ENCODE results near the gene FRMD3. TPM values are rescaled to one million over a fixed set of nuclear protein-coding genes. Genes with fewer than 3 reads are reported as not detected.

The FRMD3 gene
- total RNA-seq, 1 experiment from 2014 or later = 14.5 TPM

DNA sequence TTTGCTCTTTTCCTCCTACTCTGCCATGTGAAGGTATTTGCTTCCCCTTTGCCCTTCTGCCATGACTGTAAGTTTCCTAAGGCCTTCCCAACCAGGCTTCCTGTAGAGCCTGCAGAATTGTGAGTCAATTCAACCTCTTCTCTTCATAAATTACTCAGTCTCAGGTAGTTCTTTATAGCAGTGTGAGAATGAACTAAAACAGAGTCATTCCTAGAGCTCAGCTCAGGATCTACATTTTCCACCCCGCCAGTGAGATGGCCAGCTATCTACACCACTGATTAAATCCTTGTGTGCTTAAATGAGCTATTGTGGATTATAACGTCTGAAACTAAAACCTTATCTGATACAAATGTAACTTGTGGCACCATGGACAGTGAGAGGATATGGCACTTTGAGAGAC is 55.0 kb downstream of the FRMD3 start:
- CTCF ChIA-PET = no interaction called here
- no peak overlapping the region for H3K27ac ChIP-seq (ENCODE audit: low read length)
- no peak overlapping the region for H3K4me3 ChIP-seq (ENCODE audit: low read depth in 2 of 2, low read length in 2 of 2)
- peaks cover 4% of the 10 kb centered on the region; the same call in 1 of the 2 replicates for H3K9me3 ChIP-seq (ENCODE audit: control insufficient read depth, insufficient read depth, low read depth, low read length)
- in situ Hi-C loops (cut with HindIII; ENCODE audit: low pct_unique_long_range_greater_than_20kb, low sequenced_read_pairs) = no loop called here
- TF ChIP-seq SIN3A (IDR thresholded peaks at IDR 0.05; ENCODE audit: borderline replicate concordance, insufficient read depth, low read depth, low read length) (no peak), POLR2AphosphoS5 (IDR thresholded peaks at IDR 0.05; ENCODE audit: low read depth, low read length) (no peak)
- BruUV-seq (replicated peaks) = no TSS peak
- intact Hi-C loops (cut with micrococcal nuclease; ENCODE audit: unreplicated experiment) = no loop called here
- no peaks in the 10 kb centered on the region for H3K36me3 ChIP-seq (ENCODE audit: control insufficient read depth, insufficient read depth, low read length)
- ATAC-seq (no peak), DNase-seq (ENCODE audit: low read depth, low spot score) (no peak)
- POLR2A ChIA-PET = no interaction called here
- H3K4me1 ChIP-seq (ENCODE audit: control insufficient read depth, insufficient read depth, low read length) = no peaks in the 10 kb centered on the region
- no peaks in the 10 kb centered on the region for H3K27me3 ChIP-seq (ENCODE audit: control insufficient read depth, insufficient read depth, low read length)

- Histone ChIP-seq H3K9me3 (ENCODE audit: control insufficient read depth, insufficient read depth, low read depth, low read length) (peaks cover 4% of the 10 kb centered on the region; the same call in 1 of the 2 replicates), H3K4me3 (ENCODE audit: low read depth in 2 of 2, low read length in 2 of 2) (no peak overlapping the region), H3K27me3 (ENCODE audit: control insufficient read depth, insufficient read depth, low read length) (no peaks in the 10 kb centered on the region), H3K36me3 (ENCODE audit: control insufficient read depth, insufficient read depth, low read length) (no peaks in the 10 kb centered on the region), H3K4me1 (ENCODE audit: control insufficient read depth, insufficient read depth, low read length) (no peaks in the 10 kb centered on the region; the same call in 1 of the 2 replicates), H3K27ac (ENCODE audit: low read length) (no peak overlapping the region)
- TF ChIP-seq POLR2AphosphoS5 (IDR thresholded peaks at IDR 0.05; ENCODE audit: low read depth, low read length) (no peak), SIN3A (IDR thresholded peaks at IDR 0.05; ENCODE audit: borderline replicate concordance, insufficient read depth, low read depth, low read length) (no peak), REST (IDR thresholded peaks at IDR 0.05; ENCODE audit: insufficient read depth in 1 of 2, low read depth in 2 of 2, low read length in 1 of 2) (no peak), TCF7L2 (IDR thresholded peaks at IDR 0.05; ENCODE audit: low read depth, low read length) (no peak), CTCF (IDR thresholded peaks at IDR 0.05) (no peak)
- no peak for ATAC-seq
- POLR2A ChIA-PET = no interaction called here
- no TSS peak for BruUV-seq (replicated peaks)
- intact Hi-C loops (cut with micrococcal nuclease; ENCODE audit: unreplicated experiment) = no loop called here
- in situ Hi-C loops (cut with HindIII; ENCODE audit: low pct_unique_long_range_greater_than_20kb, low sequenced_read_pairs) = no loop called here
- CTCF ChIA-PET = no interaction called here
- no peak for DNase-seq (ENCODE audit: low read depth, low spot score)
Observed at GRCh38 chr9:83479765-83480164, 58.4 kb downstream of the FRMD3 start.

DNA sequence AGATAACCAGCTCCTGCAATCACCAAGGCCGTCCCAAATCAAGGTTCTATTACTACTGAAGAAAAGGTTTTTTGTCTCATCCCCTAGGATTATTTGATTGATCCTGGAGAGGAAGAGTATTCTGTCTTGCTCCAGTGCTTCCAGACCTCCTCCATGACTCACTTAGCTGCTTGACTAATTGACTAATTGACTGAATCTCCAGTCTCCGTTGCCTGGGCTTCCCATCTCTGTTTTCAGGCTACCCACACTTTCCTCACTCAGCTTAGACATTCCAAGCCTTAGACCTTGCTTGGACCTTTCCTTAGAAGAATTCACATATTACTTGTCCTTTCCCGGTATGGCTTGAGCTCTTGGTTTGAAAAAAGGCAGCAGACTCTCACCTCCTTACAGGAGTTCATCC is 60.6 kb downstream of the FRMD3 start:
- in situ Hi-C loops (cut with HindIII; ENCODE audit: low pct_unique_long_range_greater_than_20kb, low sequenced_read_pairs) (no loop called here), intact Hi-C loops (cut with micrococcal nuclease; ENCODE audit: unreplicated experiment) (no loop called here)
- ChIA-PET POLR2A (no interaction called here), CTCF (no interaction called here)
- Histone ChIP-seq H3K9me3 (ENCODE audit: control insufficient read depth, insufficient read depth, low read depth, low read length) (peaks cover 4% of the 10 kb centered on the region; the same call in 1 of the 2 replicates), H3K4me3 (ENCODE audit: low read depth in 2 of 2, low read length in 2 of 2) (no peak overlapping the region), H3K27me3 (ENCODE audit: control insufficient read depth, insufficient read depth, low read length) (no peaks in the 10 kb centered on the region), H3K36me3 (ENCODE audit: control insufficient read depth, insufficient read depth, low read length) (no peaks in the 10 kb centered on the region), H3K27ac (ENCODE audit: low read length) (no peak overlapping the region; the same call in 1 of the 2 replicates), H3K4me1 (ENCODE audit: control insufficient read depth, insufficient read depth, low read length) (peaks cover 17% of the 10 kb centered on the region; the same call in 1 of the 2 replicates)
- ATAC-seq = no peak
- BruUV-seq (replicated peaks) = no TSS peak
- no peak for DNase-seq (ENCODE audit: low read depth, low spot score)
- TF ChIP-seq CTCF (IDR thresholded peaks at IDR 0.05) (no peak), REST (IDR thresholded peaks at IDR 0.05; ENCODE audit: insufficient read depth in 1 of 2, low read depth in 2 of 2, low read length in 1 of 2) (no peak), TCF7L2 (IDR thresholded peaks at IDR 0.05; ENCODE audit: low read depth, low read length) (no peak), SIN3A (IDR thresholded peaks at IDR 0.05; ENCODE audit: borderline replicate concordance, insufficient read depth, low read depth, low read length) (no peak), POLR2AphosphoS5 (IDR thresholded peaks at IDR 0.05; ENCODE audit: low read depth, low read length) (no peak)

All from Panc1 (cell line).